Measurements from ENCODE around the gene FREM1.

Gene FREM1

DNA sequence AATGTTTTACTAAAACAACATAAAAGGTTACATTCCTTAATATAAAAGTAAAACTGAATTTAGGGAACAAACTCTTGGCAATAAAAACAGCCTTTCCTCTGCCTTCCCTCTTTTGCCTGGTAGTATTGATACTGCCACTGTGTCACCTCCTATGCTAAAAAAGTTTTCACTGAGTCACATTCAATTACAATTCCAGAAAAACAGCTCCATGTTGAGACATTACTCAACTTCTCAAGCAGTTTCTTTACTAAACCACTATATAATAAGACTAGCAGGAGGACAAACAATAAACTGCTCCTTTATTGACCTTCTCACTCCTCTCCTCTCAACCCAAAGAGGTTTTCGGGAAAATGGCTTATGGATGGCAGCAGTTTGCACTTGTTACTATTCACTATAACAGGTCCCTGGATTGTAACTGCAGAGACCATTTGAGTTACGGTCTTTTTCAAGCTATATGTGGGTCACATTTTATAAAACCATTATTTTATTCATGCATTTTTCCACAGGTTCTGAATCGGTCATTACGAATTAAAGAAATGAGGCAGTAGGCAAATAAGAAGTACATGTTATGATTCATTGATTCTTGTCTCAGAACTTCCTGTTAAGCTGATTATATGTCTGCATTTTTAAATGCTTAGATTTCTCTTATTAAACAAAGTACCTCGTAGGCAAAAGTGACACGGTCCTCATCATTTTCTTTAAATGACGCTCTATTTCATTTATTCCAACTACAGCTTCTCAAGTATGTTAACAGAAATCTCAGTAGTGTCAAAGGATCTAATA, 219.1 kb downstream of the FREM1 start:
- DNase-seq, result no peak

DNA sequence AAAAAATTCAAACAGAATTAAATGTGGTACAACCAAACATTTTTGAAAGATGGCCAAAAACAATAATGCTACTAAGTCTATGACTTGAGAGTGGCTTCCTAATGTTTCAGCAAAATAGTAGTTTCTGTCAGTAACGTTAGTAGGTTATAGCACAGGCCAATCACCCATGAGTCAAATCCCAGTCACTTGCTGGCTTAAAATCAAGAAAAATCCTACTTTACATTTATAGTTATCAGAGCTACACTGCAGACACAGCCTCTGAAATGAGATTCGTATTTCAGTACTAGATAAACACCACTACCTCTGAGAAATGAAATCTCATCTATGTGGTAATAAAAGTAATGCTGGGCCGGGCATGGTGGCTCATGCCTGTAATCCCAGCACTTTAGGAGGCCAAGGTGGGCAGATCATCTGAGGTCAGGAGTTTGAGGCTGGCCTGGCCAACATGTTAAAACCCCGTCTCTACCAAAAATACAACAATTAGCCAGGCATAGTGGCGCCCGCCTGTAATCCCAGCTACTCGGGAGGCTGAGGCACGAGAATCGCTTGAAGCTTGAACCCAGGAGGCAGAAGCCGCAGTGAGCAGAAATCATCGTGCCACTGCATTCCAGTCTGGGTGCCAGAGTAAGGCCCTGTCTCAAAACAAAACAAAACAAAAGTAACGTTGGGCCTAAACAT, 223.0 kb downstream of the FREM1 start:
- no peak for DNase-seq

DNA sequence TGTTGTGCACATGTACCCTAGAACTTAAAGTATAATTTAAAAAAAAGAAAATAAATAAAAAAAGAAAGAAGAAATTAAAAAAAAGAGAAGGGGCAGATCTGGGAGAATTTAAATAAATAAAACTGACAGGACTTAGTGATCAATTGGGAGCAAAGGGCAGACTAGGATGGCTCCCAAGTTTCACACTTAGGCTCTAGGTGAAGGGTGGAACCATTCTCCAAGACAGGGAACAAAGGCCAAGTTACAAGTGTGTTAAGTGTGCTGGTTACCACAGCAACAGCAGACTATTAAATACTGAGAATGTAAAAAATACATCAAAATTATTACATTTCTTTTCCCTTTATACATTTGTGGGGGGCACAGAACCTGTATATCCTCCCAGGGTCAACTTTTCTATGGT, 224.1 kb downstream of the FREM1 start:
- no peak for DNase-seq

Measured in NCI-H146 (cell line).